Thyroid gland (tissue), 4 donors: ENCODE data around the gene NR1H2. TPM values are rescaled to one million over a fixed set of nuclear protein-coding genes. Genes with fewer than 3 reads are reported as not detected.
"Not testable (repeated sequence)": the region's sequence is repeated elsewhere in the genome, so short reads cannot be mapped to it uniquely, and the experiment has no call there.

ENCODE experiments used
- DNase-seq, 2 donors: peaks; one replicate each; pipeline ENCODE4 v3.0.0-alpha.2; 2019
- H3K27ac ChIP-seq, 3 donors: fragments of 200-600 bp; sonication (generic); 1 replicate in 2 of 3; 2 replicates in 1 of 3; pipeline ENCODE4 v1.5.1; 2016 to 2019; ENCODE audit warnings: mild to moderate bottlenecking in 1 of 3, moderate library complexity in 1 of 3
- H3K27me3 ChIP-seq: fragments of 200-600 bp; sonication (generic); one replicate; pipeline ENCODE4 v1.5.1; 2019
- H3K36me3 ChIP-seq, 2 donors: fragments of 200-600 bp; sonication (generic); one replicate each; pipeline ENCODE4 v1.5.1; 2016 to 2019
- H3K4me1 ChIP-seq, 2 donors: fragments of 200-600 bp; sonication (generic); one replicate each; pipeline ENCODE4 v1.5.1; 2017 to 2019
- H3K4me3 ChIP-seq, 3 donors: fragments of 200-600 bp; sonication (generic); replicated peaks in 1 of 3; 1 replicate in 2 of 3; 2 replicates in 1 of 3; pipeline ENCODE4 v1.5.1; 2016; ENCODE audit warnings: mild to moderate bottlenecking in 1 of 3
- H3K9me3 ChIP-seq: fragments of 200-600 bp; sonication (generic); one replicate; pipeline ENCODE4 v1.5.1; 2017
- POLR2A ChIP-seq, 2 donors: fragments of 450-650 bp; IDR thresholded peaks; one replicate each; pipeline ENCODE4 v1.6.1; 2017; ENCODE audit warnings: antibody characterized with exemption in 2 of 2, mild to moderate bottlenecking in 2 of 2, moderate library complexity in 1 of 2
- WGBS, 2 donors: methylation state at CpG; one replicate each; pipeline ENCODE4 v1.1.5; 2017; 5-methylcytosine and 5-hydroxymethylcytosine counted together
- intact Hi-C: fragments of 100-400 bp; cut with DNase I; formaldehyde crosslinking; loops from one replicate; pipeline ENCODE4 v1.15.1; 2023
- total RNA-seq, 4 donors: library from RNA; depleted of rRNA; stranded (reverse); fragments of >200 nt; gene quantifications; one replicate each; pipeline ENCODE4 v1.2.3, GENCODE V29; 2016
- TF ChIP-seq, protein P1 (sequence below), 6 experiments: fragments of 200-600 bp in 3 of 6; fragments of 450-650 bp in 3 of 6; sonication (generic) in 3 of 6; IDR thresholded peaks; one replicate each; pipeline ENCODE4 v1.5.1; 2016 to 2019; ENCODE audit warnings: antibody characterized with exemption in 6 of 6, mild to moderate bottlenecking in 2 of 6, inconsistent platforms in 1 of 6, moderate library complexity in 1 of 6

Gene NR1H2
- total RNA-seq, 4 donors from 2014 or later: 76.4 to 114 (median 100) TPM

DNA sequence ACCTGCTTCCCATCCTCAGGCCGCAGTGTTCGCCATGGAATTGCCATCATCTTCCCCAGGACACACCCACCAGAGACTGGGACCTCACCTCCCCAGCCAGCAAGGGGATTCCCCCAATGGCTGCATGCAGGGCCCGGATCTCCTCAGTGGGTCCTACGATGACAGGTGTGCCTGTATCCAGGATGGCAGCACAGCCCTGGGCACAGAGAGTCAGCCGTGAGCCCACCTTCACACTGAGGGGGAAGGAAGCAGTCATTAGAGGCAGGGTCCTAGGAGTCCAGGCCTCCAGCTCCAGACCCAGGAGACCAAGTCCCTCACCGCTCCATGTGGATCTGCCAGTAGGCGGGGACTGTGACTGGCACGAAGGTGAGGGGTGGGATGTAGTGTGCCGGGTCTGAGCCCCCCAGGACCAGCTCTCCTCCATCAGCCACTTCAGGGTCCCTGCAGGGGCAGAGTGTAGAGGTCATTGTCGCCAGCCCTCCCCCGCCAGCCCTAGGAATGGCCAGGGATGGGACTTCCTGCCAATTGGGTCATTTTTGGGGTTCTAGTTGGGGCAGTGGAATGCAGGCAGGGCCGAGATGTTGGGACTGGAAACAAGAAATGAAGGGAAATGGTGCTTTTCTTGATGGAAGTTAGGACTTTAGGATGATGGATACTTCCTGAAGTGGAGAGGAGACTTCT, 41.4 kb upstream of the NR1H2 start:
- Histone ChIP-seq H3K4me3 (no peak overlapping the region), H3K9me3 (no peaks in the 10 kb centered on the region), H3K4me1 (peaks cover 23 to 24% of the 10 kb centered on the region in 2 donors), H3K27me3 (no peaks in the 10 kb centered on the region), H3K36me3 (no peaks in the 10 kb centered on the region), H3K27ac (no peak overlapping the region)
- TF ChIP-seq, protein P1, sequence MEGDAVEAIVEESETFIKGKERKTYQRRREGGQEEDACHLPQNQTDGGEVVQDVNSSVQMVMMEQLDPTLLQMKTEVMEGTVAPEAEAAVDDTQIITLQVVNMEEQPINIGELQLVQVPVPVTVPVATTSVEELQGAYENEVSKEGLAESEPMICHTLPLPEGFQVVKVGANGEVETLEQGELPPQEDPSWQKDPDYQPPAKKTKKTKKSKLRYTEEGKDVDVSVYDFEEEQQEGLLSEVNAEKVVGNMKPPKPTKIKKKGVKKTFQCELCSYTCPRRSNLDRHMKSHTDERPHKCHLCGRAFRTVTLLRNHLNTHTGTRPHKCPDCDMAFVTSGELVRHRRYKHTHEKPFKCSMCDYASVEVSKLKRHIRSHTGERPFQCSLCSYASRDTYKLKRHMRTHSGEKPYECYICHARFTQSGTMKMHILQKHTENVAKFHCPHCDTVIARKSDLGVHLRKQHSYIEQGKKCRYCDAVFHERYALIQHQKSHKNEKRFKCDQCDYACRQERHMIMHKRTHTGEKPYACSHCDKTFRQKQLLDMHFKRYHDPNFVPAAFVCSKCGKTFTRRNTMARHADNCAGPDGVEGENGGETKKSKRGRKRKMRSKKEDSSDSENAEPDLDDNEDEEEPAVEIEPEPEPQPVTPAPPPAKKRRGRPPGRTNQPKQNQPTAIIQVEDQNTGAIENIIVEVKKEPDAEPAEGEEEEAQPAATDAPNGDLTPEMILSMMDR (IDR thresholded peaks at IDR 0.05): no peak
- no peak for TF ChIP-seq POLR2A (IDR thresholded peaks at IDR 0.05)
- DNase-seq: no peak
- intact Hi-C loops: no loop called here
- WGBS, 2 donors: 89 to 96% methylated on average over 9 to 12 of the region's 12 CpGs

DNA sequence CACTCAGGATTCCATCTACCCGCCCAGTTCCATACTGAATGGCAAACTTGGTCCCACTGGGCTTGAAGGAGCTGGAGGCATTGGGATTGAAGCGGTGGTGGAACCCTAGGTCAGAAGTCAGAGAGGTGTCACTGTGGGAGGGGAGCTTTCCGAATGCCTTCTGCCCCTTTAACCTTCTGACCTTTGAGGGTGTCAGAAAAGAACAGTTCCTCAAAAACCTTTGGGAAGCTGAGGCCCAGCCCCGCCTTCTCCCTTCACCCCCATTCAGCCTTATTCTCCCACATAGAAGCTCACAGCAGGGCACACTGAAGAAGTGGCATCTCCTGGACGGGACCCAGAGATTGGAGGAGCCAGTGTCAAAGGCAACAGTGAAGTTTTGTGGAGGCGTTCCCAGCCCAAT, 39.2 kb upstream of the NR1H2 start:
- H3K4me1 ChIP-seq, intact Hi-C loops, H3K4me3 ChIP-seq, H3K36me3 ChIP-seq, H3K9me3 ChIP-seq, H3K27ac ChIP-seq, H3K27me3 ChIP-seq, DNase-seq: not testable (repeated sequence)
- 88 to 93% methylated on average over 6 of the region's 6 CpGs for WGBS, 2 donors

DNA sequence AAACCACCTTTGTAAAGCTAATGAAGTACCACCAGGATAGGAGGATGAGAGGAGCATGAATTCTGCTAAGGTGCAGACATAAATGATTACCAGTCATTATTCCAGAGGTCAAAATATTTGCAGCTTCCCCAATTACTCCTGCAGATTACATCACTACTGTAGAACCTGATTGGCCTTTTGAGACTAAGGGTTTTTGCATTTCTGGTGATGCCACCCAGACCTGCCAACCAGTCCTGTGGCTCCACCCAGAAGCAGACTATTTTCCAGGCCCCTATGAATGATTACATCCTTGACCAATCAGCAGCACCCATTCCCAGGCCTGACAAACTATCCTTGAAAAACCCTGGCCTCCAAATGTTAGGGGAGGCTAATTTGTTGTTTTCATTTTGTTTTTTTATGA, 35.9 kb upstream of the NR1H2 start:
- Histone ChIP-seq H3K36me3 (no peaks in the 10 kb centered on the region), H3K27ac (no peak overlapping the region), H3K4me3 (no peak overlapping the region), H3K27me3 (no peaks in the 10 kb centered on the region), H3K9me3 (no peaks in the 10 kb centered on the region), H3K4me1 (no peaks in the 10 kb centered on the region)
- no peak for DNase-seq
- intact Hi-C loops: no loop called here
- TF ChIP-seq POLR2A (IDR thresholded peaks at IDR 0.05): no peak
- TF ChIP-seq, protein P1 (IDR thresholded peaks at IDR 0.05): no peak

DNA sequence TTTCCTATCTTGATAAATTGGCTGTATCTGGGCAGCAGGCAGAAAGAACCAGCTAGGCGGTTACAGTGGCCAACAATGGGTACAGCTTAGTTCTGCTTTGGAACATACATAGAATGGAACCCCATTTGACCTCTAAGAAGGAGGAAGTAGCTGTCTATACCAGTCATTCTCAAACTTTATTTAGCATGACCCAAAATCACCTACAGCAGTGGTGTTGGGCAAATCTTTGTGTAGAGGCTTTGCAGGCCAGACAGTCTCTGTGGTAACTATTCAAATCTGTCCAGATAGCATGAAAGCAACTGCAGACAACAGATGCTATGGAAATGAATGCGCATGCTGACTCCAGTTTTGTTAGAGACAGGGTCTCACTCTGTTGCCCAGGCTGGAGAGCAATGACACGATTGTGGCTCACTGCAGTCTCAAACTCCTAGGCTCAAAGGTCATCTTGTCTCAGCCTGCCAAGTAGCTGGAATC, 35.1 kb upstream of the NR1H2 start:
- H3K4me1 ChIP-seq: no peaks in the 10 kb centered on the region
- no peaks in the 10 kb centered on the region for H3K36me3 ChIP-seq
- H3K27ac ChIP-seq: no peak overlapping the region
- H3K27me3 ChIP-seq: no peaks in the 10 kb centered on the region
- H3K4me3 ChIP-seq: no peak overlapping the region
- 92 to 96% methylated on average over 3 of the region's 3 CpGs for WGBS, 2 donors
- intact Hi-C loops: no loop called here
- TF ChIP-seq, protein P1 (IDR thresholded peaks at IDR 0.05): no peak
- no peak for TF ChIP-seq POLR2A (IDR thresholded peaks at IDR 0.05)
- no peak for DNase-seq
- no peaks in the 10 kb centered on the region for H3K9me3 ChIP-seq

DNA sequence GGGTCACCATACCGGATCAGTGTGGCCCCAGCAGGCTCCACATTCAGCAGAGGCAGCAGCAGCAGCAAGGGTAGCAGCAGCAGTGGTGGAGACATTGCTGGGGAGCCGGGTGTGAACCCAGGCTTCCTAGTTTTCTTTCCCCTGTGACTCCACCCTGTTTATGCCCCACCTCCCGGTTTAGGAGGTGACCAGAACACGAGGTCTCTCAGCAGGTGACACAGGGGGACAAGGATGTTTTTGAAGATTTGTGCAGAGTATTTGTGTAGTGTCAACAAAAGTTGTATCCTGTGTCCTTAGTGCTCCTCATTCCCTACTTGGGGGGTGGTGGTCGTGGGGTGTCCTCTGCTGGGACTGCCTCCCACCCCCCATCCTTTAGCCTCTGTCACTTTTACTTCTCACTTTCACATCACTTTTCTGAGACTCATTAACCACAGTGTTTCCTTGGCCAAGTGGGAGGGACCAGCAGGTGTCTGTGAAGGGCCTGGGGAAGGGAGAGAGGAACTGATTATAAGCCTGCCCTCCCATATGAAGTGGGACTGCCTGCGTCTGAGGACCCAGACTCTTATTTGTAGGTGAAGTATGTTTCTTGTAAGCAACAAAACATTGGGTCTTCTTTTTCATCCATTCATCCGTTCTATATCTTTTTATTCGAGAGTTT, 31.5 kb upstream of the NR1H2 start:
- no peak for TF ChIP-seq POLR2A (IDR thresholded peaks at IDR 0.05)
- TF ChIP-seq, protein P1 (IDR thresholded peaks at IDR 0.05): no peak
- no peak for DNase-seq
- Histone ChIP-seq H3K27me3 (no peaks in the 10 kb centered on the region), H3K27ac (no peak overlapping the region), H3K4me3 (no peak overlapping the region), H3K4me1 (peaks cover 29% of the 10 kb centered on the region in 2 donors), H3K36me3 (no peaks in the 10 kb centered on the region), H3K9me3 (no peaks in the 10 kb centered on the region)
- intact Hi-C loops: no loop called here
- 77 to 85% methylated on average over 8 of the region's 8 CpGs for WGBS, 2 donors

DNA sequence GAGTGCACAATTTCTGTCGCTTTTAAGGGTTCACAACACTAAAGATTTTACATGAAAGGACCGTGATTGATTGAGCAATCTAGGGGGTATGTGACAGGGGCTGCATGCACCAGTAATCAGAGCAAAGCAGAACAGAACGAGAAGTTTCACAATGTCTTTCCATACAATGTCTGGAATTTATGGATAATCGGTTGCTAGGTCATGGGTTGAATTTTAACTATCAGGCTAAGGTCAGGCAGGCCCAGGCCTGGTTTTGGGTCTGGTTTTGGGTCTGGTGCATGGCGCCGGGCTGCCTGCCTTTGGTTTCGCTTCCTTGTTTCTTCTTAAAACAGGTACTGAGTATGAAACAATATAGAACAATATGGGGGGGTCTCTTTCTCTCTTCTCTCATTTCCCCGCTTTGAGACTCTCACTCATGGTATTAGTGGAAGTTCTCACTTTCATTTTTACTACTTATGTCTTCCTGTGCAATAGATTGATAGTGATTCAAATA, 29.1 kb upstream of the NR1H2 start:
- H3K36me3 ChIP-seq, intact Hi-C loops, H3K9me3 ChIP-seq, H3K4me3 ChIP-seq, DNase-seq, H3K27me3 ChIP-seq: not testable (repeated sequence)
- WGBS, 2 donors: 48 to 57% methylated on average over 8 of the region's 8 CpGs
- peaks cover 39 to 49% of the 10 kb centered on the region in 2 donors for H3K4me1 ChIP-seq
- H3K27ac ChIP-seq: peak overlapping the region; percentile 87 to 94 (median 94)
